B cell (primary cell): ENCODE data around the gene UBAP1L.

Experiments
- CTCF ChIP-seq: fragments of 200-600 bp; IDR thresholded peaks from one replicate; pipeline ENCODE4 v1.8.0; 2022; ENCODE audit warnings: antibody characterized with exemption, mild to moderate bottlenecking
- EZH2 ChIP-seq: IDR thresholded peaks from 2 replicates; pipeline ENCODE4 v1.6.1; 2012; ENCODE audit warnings: borderline replicate concordance, low read depth, mild to moderate bottlenecking, moderate library complexity, low read length; ENCODE audit not compliant: insufficient read depth, poor library complexity, severe bottlenecking

GRCh38 chr15:65068403-65068788 lies 46.6 kb downstream of the UBAP1L start:
- TF ChIP-seq EZH2 (no peak), CTCF (no peak)
